ENCODE measurements around the gene FTO. TPM values are rescaled to one million over a fixed set of nuclear protein-coding genes. Genes with fewer than 3 reads are reported as not detected.
"Not testable (repeated sequence)": the region's sequence is repeated elsewhere in the genome, so short reads cannot be mapped to it uniquely, and the experiment has no call there.

The FTO gene
- total RNA-seq, 1 experiment from 2014 or later: 55.0 TPM

GRCh38 chr16:53678155-53678554 is 25.8 kb upstream of the FTO start:
- no peaks in the 10 kb centered on the region for H3K27me3 Mint-ChIP-seq (ENCODE audit: insufficient read depth, unreplicated experiment)
- ChIA-PET POLR2A (interaction anchor here (0.6 to 1.0 kb wide), 3 partner anchors 13 to 213 kb away, joined by 3 to 4 read pairs (median 3); no protein-coding TSS in a partner anchor), CTCF (interaction anchor here (0.6 kb wide), 1 partner anchor 128 kb away, joined by 3 read pairs; no protein-coding TSS in a partner anchor)
- DNase-seq (ENCODE audit: unreplicated experiment): no peak
- no peaks in the 10 kb centered on the region for H3K9me3 Mint-ChIP-seq (ENCODE audit: unreplicated experiment)
- BruUV-seq (replicated peaks): no TSS peak
- TF ChIP-seq, protein P1, sequence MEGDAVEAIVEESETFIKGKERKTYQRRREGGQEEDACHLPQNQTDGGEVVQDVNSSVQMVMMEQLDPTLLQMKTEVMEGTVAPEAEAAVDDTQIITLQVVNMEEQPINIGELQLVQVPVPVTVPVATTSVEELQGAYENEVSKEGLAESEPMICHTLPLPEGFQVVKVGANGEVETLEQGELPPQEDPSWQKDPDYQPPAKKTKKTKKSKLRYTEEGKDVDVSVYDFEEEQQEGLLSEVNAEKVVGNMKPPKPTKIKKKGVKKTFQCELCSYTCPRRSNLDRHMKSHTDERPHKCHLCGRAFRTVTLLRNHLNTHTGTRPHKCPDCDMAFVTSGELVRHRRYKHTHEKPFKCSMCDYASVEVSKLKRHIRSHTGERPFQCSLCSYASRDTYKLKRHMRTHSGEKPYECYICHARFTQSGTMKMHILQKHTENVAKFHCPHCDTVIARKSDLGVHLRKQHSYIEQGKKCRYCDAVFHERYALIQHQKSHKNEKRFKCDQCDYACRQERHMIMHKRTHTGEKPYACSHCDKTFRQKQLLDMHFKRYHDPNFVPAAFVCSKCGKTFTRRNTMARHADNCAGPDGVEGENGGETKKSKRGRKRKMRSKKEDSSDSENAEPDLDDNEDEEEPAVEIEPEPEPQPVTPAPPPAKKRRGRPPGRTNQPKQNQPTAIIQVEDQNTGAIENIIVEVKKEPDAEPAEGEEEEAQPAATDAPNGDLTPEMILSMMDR (IDR thresholded peaks at IDR 0.05; ENCODE audit: unreplicated experiment): no peak
- H3K27ac Mint-ChIP-seq (ENCODE audit: low read depth, unreplicated experiment): no peak overlapping the region
- H3K4me3 Mint-ChIP-seq (ENCODE audit: unreplicated experiment): no peak overlapping the region
- H3K4me1 Mint-ChIP-seq (ENCODE audit: insufficient read depth, unreplicated experiment): peaks cover 5% of the 10 kb centered on the region
- intact Hi-C loops (cut with micrococcal nuclease): no loop called here
- peaks cover 30% of the 10 kb centered on the region for H3K36me3 Mint-ChIP-seq (ENCODE audit: insufficient read depth, unreplicated experiment)

DNA sequence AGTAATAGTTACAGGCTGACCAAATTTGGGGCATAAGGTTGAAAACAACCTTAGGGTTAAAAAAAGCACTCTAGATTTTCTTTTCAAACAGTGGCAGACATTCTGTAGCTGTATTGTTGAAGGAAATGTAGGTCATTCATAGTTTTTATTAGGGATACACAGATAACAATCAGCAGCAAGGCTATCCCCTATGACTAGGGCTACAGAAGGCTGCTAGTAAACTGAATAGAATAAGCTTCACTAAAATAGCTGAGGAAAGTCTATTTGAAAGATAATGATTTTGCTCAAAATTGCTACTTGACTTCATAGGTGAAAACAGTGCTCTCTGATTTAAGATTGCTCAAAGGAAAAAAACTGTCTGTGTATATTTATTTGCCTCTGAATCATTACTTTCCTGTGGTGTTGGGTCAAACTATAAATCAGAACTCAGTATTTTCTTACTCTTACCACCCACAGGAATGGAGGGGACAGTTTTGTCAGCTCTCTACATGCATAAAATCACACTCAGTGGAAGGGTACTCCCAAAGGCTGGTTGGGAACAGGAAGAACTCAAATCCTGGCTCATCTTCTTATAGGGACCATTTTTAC is 25.1 kb upstream of the FTO start:
- CTCF ChIA-PET: interaction anchor here (0.6 kb wide), 1 partner anchor 129 kb away, joined by 3 read pairs; no protein-coding TSS in a partner anchor
- H3K27me3 Mint-ChIP-seq (ENCODE audit: insufficient read depth, unreplicated experiment): no peaks in the 10 kb centered on the region
- intact Hi-C loops (cut with micrococcal nuclease): no loop called here
- H3K27ac Mint-ChIP-seq (ENCODE audit: low read depth, unreplicated experiment): no peak overlapping the region
- no TSS peak for BruUV-seq (replicated peaks)
- TF ChIP-seq, protein P1 (IDR thresholded peaks at IDR 0.05; ENCODE audit: unreplicated experiment): no peak
- peaks cover 5% of the 10 kb centered on the region for H3K4me1 Mint-ChIP-seq (ENCODE audit: insufficient read depth, unreplicated experiment)
- H3K9me3 Mint-ChIP-seq (ENCODE audit: unreplicated experiment): no peaks in the 10 kb centered on the region
- H3K4me3 Mint-ChIP-seq (ENCODE audit: unreplicated experiment): no peak overlapping the region
- POLR2A ChIA-PET: interaction anchor here (1.0 kb wide), 1 partner anchor 12 kb away, joined by 4 read pairs; no protein-coding TSS in a partner anchor
- no peak for DNase-seq (ENCODE audit: unreplicated experiment)
- H3K36me3 Mint-ChIP-seq (ENCODE audit: insufficient read depth, unreplicated experiment): peaks cover 29% of the 10 kb centered on the region

- POLR2A ChIA-PET: no interaction called here
- TF ChIP-seq, protein P1 (IDR thresholded peaks at IDR 0.05; ENCODE audit: unreplicated experiment): no peak
- Mint-ChIP-seq H3K27me3 (ENCODE audit: insufficient read depth, unreplicated experiment) (no peaks in the 10 kb centered on the region), H3K9me3 (ENCODE audit: unreplicated experiment) (no peaks in the 10 kb centered on the region), H3K4me3 (ENCODE audit: unreplicated experiment) (no peak overlapping the region), H3K36me3 (ENCODE audit: insufficient read depth, unreplicated experiment) (peaks cover 34% of the 10 kb centered on the region), H3K4me1 (ENCODE audit: insufficient read depth, unreplicated experiment) (peaks cover 5% of the 10 kb centered on the region), H3K27ac (ENCODE audit: low read depth, unreplicated experiment) (no peak overlapping the region)
- intact Hi-C loops (cut with micrococcal nuclease): no loop called here
- BruUV-seq (replicated peaks): no TSS peak
- no peak for DNase-seq (ENCODE audit: unreplicated experiment)
- CTCF ChIA-PET: no interaction called here
Observed at GRCh38 chr16:53680756-53681155, 23.2 kb upstream of the FTO start.

- BruUV-seq (replicated peaks): no TSS peak
- Mint-ChIP-seq H3K4me3 (ENCODE audit: unreplicated experiment) (no peak overlapping the region), H3K4me1 (ENCODE audit: insufficient read depth, unreplicated experiment) (peaks cover 5% of the 10 kb centered on the region), H3K36me3 (ENCODE audit: insufficient read depth, unreplicated experiment) (peaks cover 40% of the 10 kb centered on the region), H3K9me3 (ENCODE audit: unreplicated experiment) (no peaks in the 10 kb centered on the region), H3K27me3 (ENCODE audit: insufficient read depth, unreplicated experiment) (no peaks in the 10 kb centered on the region), H3K27ac (ENCODE audit: low read depth, unreplicated experiment) (no peak overlapping the region)
- no peak for DNase-seq (ENCODE audit: unreplicated experiment)
- POLR2A ChIA-PET: no interaction called here
- TF ChIP-seq, protein P1 (IDR thresholded peaks at IDR 0.05; ENCODE audit: unreplicated experiment): no peak
- CTCF ChIA-PET: interaction anchor here (0.6 kb wide), 1 partner anchor 15 kb away, joined by 3 read pairs; no protein-coding TSS in a partner anchor
- intact Hi-C loops (cut with micrococcal nuclease): no loop called here
Observed at GRCh38 chr16:53681354-53681753, 22.6 kb upstream of the FTO start.

- not testable (repeated sequence) for DNase-seq (ENCODE audit: unreplicated experiment); BruUV-seq (replicated peaks)
Observed at GRCh38 chr16:53685334-53685733, 18.6 kb upstream of the FTO start.

More at GRCh38 chr16:53685334-53685733, 18.6 kb upstream of the FTO start:
- H3K4me3 Mint-ChIP-seq (ENCODE audit: unreplicated experiment); H3K4me1 Mint-ChIP-seq (ENCODE audit: insufficient read depth, unreplicated experiment); H3K27ac Mint-ChIP-seq (ENCODE audit: low read depth, unreplicated experiment); H3K9me3 Mint-ChIP-seq (ENCODE audit: unreplicated experiment); H3K27me3 Mint-ChIP-seq (ENCODE audit: insufficient read depth, unreplicated experiment); POLR2A ChIA-PET; intact Hi-C loops (cut with micrococcal nuclease); CTCF ChIA-PET: not testable (repeated sequence)
- peaks cover 33% of the 10 kb centered on the region for H3K36me3 Mint-ChIP-seq (ENCODE audit: insufficient read depth, unreplicated experiment)

Data from MCF 10A (cell line).